HTERT RPE-1 (cell line): ENCODE measurements around the gene PFDN1.
"Not testable (repeated sequence)": the region's sequence is repeated elsewhere in the genome, so short reads cannot be mapped to it uniquely, and the experiment has no call there.

ENCODE experiments used
- in situ Hi-C: fragments of 300-500 bp; cut with MboI; formaldehyde crosslinking; loops from 4 replicates; pipeline ENCODE4 v1.14.3; 2020; ENCODE audit warnings: low sequenced_read_pairs

The PFDN1 gene

DNA sequence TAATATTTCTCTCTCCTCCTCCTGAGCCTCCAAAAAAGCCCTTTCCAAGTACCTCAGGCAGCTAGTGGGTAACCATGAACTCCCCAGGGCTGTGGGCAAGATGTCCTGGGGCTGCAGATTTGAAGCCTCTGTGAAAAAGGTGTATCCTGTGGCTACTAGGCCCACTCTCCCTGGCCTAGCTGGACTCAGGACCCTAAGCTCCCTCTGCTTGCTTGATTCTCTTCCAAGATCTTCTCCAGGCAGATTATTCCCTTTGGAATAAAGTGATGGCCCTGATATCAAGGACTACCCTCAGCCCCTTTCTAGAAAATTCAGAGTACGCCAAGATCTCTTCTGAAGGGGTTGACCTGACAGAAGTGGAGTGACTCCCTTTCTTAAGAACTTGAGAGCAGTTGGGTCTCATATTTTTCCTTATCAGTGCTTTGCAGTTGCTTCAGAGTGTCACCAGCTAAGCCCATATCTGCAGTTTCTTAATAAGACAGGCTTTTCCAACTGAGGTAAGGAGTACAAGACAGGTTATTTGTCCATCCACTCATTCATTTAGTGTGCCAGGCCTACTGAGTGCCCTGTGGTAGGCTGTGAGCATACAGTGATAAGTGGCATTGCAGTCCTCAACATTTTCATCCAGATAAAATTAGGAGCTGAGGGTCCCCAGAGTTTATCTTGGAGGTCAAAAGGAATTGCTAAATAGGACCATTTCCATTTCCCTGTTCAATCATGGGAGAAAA lies 85.4 kb downstream of the PFDN1 start:
- in situ Hi-C loops: no loop called here

DNA sequence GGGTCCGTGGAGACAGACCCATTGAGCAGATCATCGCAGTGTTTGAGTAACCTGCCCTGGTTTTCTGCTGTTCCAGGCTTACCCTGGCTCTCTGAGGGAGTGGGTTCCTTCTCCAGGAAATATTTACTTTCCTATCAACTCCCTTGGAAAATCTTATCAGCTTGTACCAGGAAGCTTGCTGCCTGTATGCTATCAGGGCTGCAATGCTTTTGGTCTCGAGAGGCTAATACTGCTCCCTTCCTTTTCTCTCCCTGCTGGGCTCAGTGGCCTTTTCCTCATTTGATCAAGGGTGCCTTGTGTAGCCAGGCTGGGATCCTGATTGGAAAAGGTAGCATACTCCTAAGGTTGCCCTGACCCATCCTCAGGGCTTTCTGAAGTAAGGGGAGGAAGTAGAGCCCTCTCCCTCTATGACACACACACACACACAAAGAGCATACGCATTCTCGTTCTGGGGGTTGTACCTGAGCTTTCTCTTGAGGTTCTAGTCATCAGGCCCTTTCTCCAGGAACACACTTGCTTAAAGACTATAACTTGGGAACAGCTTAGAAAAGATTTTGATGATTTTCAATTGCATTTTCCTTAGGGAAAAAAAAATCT lies 86.3 kb downstream of the PFDN1 start:
- in situ Hi-C loops: no loop called here

DNA sequence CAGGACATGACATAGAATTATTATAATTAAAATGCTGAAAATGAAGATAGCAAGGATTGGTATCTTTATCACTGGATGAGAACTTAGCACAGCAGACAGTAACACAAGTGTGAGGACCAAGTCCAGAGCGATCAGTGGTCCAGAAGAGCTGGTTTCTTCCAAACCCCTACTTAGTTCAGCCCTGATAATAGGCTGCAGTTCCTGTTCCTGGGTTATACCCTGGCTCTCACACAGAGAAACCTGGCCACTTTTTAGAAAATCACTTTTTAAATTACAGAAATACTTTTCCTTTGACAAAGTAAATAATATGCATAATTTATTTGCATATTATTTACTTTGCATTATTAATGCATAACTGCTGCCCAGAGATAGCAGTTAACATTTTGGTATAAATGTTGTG lies 87.6 kb downstream of the PFDN1 start:
- in situ Hi-C loops: no loop called here

DNA sequence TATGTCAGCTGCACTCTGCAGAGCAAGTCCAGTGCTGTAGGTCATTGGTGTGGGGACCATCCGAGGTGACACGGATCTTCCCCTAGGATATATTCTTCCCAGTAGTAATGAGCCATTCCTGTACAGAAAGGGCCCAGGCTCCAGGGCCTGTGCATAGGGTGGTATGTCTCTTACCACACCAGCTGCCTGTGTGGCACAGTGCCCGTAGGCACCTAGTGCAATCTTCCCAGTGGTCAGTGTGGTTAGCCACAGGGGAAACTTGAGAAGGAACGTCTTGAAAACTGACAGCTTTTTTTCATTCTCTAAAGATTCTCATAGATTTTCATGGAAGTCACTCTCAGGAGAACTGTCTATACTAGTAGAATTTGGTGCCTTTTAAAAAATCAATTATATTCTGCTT lies 88.1 kb downstream of the PFDN1 start:
- in situ Hi-C loops: no loop called here

DNA sequence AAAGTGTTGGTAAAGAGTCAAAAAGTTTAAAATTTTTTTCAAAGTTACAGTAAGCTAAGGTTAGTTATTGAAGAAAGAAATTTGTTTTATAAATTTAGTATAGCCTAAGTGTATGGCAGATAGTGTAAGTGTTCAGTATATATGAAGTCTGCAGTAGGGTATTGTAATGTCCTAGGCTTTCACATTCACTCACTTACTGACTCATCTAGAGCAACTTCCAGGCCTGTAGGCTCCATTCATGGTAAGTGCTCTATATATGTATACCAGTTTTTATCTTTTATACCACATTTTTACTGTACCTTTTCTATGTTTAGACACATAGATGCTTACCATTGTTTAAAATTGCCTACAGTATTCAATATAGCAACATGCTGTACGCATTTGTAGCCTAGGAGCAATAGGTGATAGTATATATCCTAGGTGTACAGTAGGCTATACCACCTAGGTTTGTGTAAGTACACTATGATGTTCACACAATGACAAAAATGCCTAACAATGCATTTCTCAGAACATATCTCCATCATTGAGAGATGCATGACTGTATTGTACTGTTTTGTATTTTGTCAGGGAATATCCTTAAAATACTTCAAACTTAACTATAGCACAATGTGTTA lies 89.4 kb downstream of the PFDN1 start:
- in situ Hi-C loops: no loop called here

DNA sequence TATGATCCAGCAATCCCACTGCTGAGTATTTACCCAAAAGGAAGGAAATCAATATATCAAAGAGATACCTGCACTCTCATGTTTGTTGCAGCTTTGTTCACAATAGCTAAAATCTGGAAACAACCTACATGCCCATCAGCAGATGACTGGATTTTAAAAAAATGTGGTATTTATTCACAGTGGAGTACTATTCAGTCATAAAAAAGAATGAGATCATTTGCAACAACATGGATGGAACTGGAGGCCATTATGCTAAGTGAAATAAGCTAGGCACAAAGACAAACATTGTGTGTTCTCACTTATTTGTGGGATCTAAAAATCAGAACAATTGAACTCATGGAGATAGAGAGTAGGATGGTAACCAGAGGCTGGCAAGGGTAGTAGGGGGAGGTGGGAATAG lies 94.8 kb downstream of the PFDN1 start:
- in situ Hi-C loops: no loop called here

DNA sequence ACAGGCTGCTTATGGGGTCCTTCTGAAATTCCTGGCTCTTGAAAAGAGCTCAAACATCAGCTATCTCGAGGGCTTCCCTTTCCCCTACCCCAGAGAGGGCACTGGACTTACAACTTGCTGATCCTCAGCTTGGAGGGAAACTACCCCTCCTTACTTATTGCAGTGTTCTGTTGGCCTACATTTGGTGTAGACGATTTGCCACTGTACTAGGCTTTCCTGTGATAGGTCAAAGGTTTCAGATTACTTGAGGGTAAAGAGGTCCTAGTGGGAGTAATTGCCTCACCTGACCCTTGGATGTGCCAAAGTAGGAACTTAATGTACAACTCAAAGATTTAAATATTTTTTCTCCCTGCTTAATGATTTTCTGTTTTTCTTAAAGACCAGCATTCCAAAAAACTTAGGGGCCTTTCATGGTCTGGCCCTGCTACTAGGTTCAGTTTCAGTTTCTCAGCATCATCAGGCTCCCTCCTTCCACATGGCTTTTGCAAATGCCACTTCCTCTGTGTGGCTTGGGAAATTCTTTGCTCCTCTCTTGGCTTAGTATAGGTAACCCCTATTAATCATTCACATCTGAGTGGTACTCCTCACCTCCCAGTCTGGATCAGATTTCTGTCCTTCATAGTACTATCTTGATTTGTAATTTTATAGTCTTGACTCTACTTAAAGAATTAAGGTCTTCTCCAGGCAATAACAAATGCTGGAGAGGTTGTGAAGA lies 95.5 kb downstream of the PFDN1 start:
- in situ Hi-C loops: no loop called here

DNA sequence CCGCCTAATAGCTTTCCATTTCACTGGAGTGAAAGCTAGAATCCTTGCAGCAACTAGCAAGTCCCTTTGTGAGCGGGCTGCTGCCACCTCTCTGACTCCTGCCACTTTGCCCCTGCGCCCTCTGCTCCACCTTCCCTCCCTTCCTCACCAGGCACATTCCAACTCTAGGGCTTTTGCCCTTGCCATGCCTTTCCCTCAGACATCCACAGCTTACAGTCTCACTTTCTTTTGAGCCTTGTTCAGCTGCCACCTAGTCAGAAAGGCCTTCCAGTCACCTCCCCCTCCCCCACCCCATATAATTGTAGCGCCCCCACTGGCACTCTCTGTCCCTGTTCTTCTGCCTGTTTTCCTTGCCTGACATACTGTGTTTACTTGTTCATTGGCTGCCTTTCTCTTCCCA lies 96.9 kb downstream of the PFDN1 start:
- in situ Hi-C loops: no loop called here

DNA sequence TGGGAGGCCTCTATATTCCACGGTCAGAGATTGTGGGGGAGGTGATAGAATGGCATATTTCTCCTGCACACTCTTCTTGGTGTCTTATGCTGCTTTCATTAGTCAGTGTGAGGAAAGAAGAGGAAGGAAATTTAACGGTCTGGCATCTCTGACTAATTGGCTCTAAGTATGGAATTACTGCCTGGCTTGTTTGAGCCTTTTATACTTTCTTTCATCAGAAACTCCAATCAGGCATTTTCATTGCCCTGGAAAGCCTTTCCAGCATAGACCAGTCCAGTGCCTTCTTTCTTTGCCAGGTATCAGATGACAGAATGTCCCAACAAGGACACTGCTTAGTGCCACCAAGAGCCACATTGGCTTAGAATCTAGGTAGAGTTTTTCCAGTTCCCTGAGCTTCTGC lies 97.7 kb downstream of the PFDN1 start:
- in situ Hi-C loops: no loop called here

DNA sequence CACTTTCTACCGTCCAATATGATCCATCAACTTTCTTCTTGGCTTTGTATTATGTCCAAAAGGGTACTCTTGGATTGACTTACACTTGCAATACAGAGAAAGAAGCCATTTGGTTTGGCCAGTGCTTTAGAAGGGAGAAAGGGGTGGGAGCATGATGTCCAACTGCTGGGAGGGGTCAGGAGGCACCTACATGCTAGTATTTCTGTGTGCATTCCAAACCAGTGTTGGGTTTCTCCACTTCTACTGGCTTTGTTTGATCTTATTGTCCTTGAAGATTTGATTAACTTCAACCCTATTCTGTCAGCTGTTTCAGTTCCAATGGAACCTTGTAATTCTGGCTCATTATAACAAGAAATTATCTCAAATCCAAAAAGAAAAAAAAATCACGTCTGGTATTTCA lies 100.3 kb downstream of the PFDN1 start:
- in situ Hi-C loops: no loop called here

DNA sequence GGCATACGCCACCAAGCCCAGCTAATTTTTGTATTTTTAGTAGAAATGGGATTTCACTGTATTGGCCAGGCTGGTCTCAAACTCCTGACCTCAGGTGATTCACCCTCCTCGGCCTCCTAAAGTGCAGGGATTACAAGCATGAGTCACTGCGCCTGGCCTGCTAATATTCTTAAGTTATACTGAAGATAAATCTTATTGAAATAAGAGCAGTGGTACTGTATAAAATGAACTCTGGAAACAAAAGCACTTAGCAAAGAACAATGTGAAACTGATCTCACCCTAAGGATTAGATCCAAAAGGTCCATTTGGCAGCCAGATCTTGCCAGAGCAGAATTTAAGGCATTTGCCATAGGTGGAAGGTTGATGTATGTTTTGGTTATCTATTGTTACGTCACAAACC lies 100.8 kb downstream of the PFDN1 start:
- in situ Hi-C loops: no loop called here

DNA sequence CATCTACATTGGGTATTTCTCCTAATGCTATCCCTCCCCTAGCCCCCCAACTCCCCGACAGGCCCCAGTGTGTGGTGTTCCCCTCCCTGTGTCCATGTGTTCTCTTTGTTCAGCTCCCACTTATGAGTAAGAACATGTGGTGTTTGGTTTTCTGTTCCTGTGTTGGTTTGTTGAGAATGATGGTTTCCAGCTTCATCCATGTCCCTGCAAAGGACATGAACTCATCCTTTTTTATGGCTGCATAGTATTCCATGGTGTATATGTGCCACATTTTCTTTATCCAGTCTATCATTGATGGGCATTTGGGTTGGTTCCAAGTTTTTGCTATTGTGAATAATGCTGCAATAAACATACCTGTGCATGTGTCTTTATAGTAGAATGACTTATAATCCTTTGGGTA lies 104.0 kb downstream of the PFDN1 start:
- in situ Hi-C loops: not testable (repeated sequence)

DNA sequence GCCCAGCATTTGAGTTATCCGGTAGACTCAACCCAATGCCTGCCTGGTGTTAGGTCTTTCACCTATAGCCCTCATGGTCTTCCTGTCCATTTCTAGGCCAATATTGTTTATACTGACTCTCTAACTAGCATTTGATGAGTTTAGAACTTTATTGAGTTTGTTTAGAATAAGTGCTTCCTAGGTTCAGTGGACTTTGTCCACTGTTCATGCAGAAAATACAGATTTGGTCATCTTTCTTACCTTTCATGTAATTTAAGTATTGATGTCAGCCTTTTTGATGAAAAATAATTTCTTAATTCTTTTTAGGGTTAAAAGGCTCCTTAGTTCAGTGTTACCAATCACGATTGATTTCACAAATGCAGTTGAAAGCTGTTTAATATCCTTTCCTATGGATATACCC lies 105.9 kb downstream of the PFDN1 start:
- in situ Hi-C loops: no loop called here

DNA sequence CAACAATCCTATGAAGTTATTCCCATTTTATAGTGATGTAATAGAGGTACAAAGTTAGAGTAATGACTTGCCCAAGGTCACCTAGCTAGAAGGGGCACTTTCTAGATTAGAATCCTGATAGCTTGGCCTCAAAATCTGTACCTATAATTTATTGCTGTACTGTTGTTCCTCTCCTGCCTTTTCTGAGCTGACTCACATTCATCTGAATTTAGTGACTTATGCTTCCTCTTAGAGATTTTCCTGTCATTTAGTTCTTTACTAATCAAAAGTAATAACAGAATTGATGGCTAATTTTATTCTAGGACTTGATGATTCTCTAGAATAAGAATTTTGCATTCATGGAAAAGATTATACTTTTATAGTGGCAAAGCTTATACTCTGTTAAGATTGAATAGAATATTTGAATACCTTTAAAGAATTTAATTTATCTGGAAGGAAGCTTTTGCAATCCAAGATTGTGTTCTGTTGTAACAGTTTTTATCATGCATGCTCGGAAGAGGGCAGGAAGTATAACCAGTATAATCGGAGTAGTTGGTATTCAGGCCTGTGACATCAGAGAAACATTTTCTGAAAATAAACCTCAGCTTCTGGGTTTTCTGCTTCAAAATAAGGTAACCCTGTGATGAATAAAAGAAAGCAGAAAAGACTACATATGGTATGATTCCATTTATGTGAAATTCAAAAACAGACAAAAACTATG lies 106.6 kb downstream of the PFDN1 start:
- in situ Hi-C loops: no loop called here
